K562 (cell line): Measurements from ENCODE around the gene PHF5A. TPM values are rescaled to one million over a fixed set of nuclear protein-coding genes. Genes with fewer than 3 reads are reported as not detected.

Experiments
- CHD2 ChIP-seq: IDR thresholded peaks from 2 replicates; pipeline ENCODE4 v1.6.1; 2011; ENCODE audit warnings: low read depth, low read length
- ETV1 ChIP-seq: fragments of 450-650 bp; conservative IDR thresholded peaks from 2 replicates; pipeline ENCODE4 v1.6.1; 2016; ENCODE audit warnings: missing genetic modification characterization, control low read depth, low read depth, missing compliant biosample characterization
- HDAC6 ChIP-seq: IDR thresholded peaks from 2 replicates; pipeline ENCODE4 v1.6.1; 2012; ENCODE audit warnings: low read depth, mild to moderate bottlenecking, control low read depth, inconsistent platforms, low read length, moderate library complexity
- KAT2B ChIP-seq: IDR thresholded peaks from one replicate; pipeline ENCODE4 v1.6.1; 2012; ENCODE audit warnings: low read depth, mild to moderate bottlenecking, control low read depth, inconsistent platforms, low read length, moderate library complexity
- MCM2 ChIP-seq: fragments of 450-650 bp; IDR thresholded peaks from 2 replicates; pipeline ENCODE4 v1.6.1; 2017; ENCODE audit warnings: low read depth, mild to moderate bottlenecking
- PPARD ChIP-seq: fragments of 250-450 bp; sonication (Bioruptor Pico); IDR thresholded peaks from 2 replicates; pipeline ENCODE4 v1.8.0; 2022; ENCODE audit warnings: inconsistent platforms, mild to moderate bottlenecking, moderate library complexity
- PTBP1 ChIP-seq: fragments of 200-400 bp; formaldehyde crosslinking; IDR thresholded peaks from 2 replicates; pipeline ENCODE4 v1.6.1; 2017; ENCODE audit warnings: low read depth, low read length
- PTRF ChIP-seq: fragments of 450-650 bp; IDR thresholded peaks from 2 replicates; pipeline ENCODE4 v1.6.1; 2016; ENCODE audit warnings: mild to moderate bottlenecking, missing genetic modification characterization, missing compliant biosample characterization
- SLC30A9 ChIP-seq: fragments of 250-450 bp; sonication (Bioruptor Pico); IDR thresholded peaks from 2 replicates; pipeline ENCODE4 v1.8.0; 2022; ENCODE audit warnings: mild to moderate bottlenecking, moderate library complexity
- YBX1 ChIP-seq: fragments of 450-650 bp; IDR thresholded peaks from 2 replicates; pipeline ENCODE4 v1.7.1; 2016; ENCODE audit warnings: mild to moderate bottlenecking
- ZKSCAN1 ChIP-seq: fragments of 150-350 bp; IDR thresholded peaks from 2 replicates; pipeline ENCODE4 v1.6.1; 2016; ENCODE audit warnings: low read depth, low read length
- ZNF717 ChIP-seq: fragments of 250-450 bp; sonication (Bioruptor Pico); IDR thresholded peaks from 2 replicates; pipeline ENCODE4 v1.5.0; 2021
- polyA plus RNA-seq, 8 experiments: library from polyadenylated mRNA; depleted of rRNA in 4 of 8; stranded (reverse) in 5 of 8; unstranded in 3 of 8; fragments of >200 nt; fragmentation: Nextera tagmentation in 2 of 8; fragmentation: Illumina TruSeq in 1 of 8; extraction: Ambion mirVana in 2 of 8; extraction: Trizol in 1 of 8; gene quantifications; 2 replicates each; pipeline versions ENCODE4 v1.2.1 to v1.2.3, GENCODE V29; 2011 to 2014; ENCODE audit warnings: inconsistent platforms in 1 of 8, missing spikeins in 1 of 8
- total RNA-seq, 7 experiments: library from RNA; depleted of rRNA in 6 of 7; stranded (reverse); fragments of >200 nt in 6 of 7; fragmentation: Illumina TruSeq in 2 of 7; extraction: Trizol in 2 of 7; gene quantifications; 2 replicates each; pipeline versions ENCODE4 v1.2.1 to v1.2.3, GENCODE V29; 2011 to 2021; ENCODE audit warnings: low replicate concordance in 1 of 7
- TF ChIP-seq, protein P1 (sequence below): sonication (generic); formaldehyde crosslinking; IDR thresholded peaks from 2 replicates; pipeline ENCODE4 v1.8.1; 2023; ENCODE audit warnings: missing genetic modification reagents, mild to moderate bottlenecking, borderline replicate concordance
- TF ChIP-seq, protein P2 (sequence below): sonication (generic); formaldehyde crosslinking; IDR thresholded peaks from 2 replicates; pipeline ENCODE4 v1.5.0; 2020; ENCODE audit warnings: missing genetic modification reagents
- TF ChIP-seq, protein P3 (sequence below): sonication (generic); formaldehyde crosslinking; IDR thresholded peaks from 2 replicates; pipeline ENCODE4 v1.8.1; 2023; ENCODE audit warnings: mild to moderate bottlenecking, missing genetic modification reagents

PHF5A gene
- total and polyA plus RNA-seq, 9 of the 15 experiments (the other 6 are each of a cell fraction or from before 2014, with no cell fraction given): 14.2 to 144 (median 101) TPM

DNA sequence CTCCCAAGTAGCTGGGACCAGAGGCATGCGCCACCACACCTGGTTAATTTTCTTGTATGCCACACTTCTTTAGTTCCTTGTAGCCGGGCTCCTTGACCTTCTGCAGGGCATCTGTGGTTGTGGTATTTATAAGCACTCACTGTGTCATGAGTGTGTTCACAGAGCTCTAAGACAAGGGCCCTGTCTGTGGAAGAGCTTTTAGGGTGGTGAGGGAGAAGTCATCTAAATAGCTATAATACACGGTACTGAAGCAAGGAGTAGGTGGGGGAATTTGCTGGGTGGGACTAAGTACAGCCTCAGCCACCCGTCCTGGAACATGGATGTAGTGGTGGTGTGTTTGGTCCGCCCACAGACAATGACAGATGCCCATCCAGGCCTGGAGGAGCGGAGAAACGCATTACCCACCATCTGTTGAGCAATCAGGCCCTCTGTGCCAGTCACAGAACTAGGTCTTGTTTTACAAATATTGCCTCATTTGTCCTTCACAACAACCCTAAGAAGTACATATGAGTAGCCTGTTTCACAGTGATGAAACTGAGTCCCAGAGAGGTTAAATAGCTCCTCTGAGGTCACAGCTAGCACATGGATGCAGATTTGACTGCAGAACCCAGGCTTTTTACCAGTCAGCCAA lies 10.5 kb upstream of the PHF5A start (continued):
- TF ChIP-seq, protein P1, sequence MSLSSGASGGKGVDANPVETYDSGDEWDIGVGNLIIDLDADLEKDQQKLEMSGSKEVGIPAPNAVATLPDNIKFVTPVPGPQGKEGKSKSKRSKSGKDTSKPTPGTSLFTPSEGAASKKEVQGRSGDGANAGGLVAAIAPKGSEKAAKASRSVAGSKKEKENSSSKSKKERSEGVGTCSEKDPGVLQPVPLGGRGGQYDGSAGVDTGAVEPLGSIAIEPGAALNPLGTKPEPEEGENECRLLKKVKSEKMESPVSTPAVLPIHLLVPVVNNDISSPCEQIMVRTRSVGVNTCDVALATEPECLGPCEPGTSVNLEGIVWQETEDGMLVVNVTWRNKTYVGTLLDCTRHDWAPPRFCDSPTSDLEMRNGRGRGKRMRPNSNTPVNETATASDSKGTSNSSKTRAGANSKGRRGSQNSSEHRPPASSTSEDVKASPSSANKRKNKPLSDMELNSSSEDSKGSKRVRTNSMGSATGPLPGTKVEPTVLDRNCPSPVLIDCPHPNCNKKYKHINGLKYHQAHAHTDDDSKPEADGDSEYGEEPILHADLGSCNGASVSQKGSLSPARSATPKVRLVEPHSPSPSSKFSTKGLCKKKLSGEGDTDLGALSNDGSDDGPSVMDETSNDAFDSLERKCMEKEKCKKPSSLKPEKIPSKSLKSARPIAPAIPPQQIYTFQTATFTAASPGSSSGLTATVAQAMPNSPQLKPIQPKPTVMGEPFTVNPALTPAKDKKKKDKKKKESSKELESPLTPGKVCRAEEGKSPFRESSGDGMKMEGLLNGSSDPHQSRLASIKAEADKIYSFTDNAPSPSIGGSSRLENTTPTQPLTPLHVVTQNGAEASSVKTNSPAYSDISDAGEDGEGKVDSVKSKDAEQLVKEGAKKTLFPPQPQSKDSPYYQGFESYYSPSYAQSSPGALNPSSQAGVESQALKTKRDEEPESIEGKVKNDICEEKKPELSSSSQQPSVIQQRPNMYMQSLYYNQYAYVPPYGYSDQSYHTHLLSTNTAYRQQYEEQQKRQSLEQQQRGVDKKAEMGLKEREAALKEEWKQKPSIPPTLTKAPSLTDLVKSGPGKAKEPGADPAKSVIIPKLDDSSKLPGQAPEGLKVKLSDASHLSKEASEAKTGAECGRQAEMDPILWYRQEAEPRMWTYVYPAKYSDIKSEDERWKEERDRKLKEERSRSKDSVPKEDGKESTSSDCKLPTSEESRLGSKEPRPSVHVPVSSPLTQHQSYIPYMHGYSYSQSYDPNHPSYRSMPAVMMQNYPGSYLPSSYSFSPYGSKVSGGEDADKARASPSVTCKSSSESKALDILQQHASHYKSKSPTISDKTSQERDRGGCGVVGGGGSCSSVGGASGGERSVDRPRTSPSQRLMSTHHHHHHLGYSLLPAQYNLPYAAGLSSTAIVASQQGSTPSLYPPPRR: no peak
- TF ChIP-seq PTRF (tag): no peak
- TF ChIP-seq ETV1 (tag): no peak
- TF ChIP-seq ZKSCAN1: no peak
- no peak for TF ChIP-seq PPARD
- TF ChIP-seq KAT2B: no peak
- TF ChIP-seq, protein P2, sequence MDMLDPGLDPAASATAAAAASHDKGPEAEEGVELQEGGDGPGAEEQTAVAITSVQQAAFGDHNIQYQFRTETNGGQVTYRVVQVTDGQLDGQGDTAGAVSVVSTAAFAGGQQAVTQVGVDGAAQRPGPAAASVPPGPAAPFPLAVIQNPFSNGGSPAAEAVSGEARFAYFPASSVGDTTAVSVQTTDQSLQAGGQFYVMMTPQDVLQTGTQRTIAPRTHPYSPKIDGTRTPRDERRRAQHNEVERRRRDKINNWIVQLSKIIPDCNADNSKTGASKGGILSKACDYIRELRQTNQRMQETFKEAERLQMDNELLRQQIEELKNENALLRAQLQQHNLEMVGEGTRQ (CRISPR knock-in tag): no peak
- TF ChIP-seq PTBP1: no peak
- no peak for TF ChIP-seq YBX1
- no peak for TF ChIP-seq SLC30A9 (CRISPR knock-in tag)
- TF ChIP-seq, protein P3, sequence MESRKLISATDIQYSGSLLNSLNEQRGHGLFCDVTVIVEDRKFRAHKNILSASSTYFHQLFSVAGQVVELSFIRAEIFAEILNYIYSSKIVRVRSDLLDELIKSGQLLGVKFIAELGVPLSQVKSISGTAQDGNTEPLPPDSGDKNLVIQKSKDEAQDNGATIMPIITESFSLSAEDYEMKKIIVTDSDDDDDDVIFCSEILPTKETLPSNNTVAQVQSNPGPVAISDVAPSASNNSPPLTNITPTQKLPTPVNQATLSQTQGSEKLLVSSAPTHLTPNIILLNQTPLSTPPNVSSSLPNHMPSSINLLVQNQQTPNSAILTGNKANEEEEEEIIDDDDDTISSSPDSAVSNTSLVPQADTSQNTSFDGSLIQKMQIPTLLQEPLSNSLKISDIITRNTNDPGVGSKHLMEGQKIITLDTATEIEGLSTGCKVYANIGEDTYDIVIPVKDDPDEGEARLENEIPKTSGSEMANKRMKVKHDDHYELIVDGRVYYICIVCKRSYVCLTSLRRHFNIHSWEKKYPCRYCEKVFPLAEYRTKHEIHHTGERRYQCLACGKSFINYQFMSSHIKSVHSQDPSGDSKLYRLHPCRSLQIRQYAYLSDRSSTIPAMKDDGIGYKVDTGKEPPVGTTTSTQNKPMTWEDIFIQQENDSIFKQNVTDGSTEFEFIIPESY (CRISPR knock-in tag): no peak
- TF ChIP-seq MCM2: no peak
- no peak for TF ChIP-seq ZNF717 (CRISPR knock-in tag)
- no peak for TF ChIP-seq CHD2
- no peak for TF ChIP-seq HDAC6
